ENCODE results near the gene SESTD1. TPM values are rescaled to one million over a fixed set of nuclear protein-coding genes. Genes with fewer than 3 reads are reported as not detected.

Gene SESTD1
- total RNA-seq (2012; rRNA removed), result 11.1 and 12.7 TPM in 2 replicates
- polyA plus RNA-seq (2012; rRNA removed), result 8.4 and 11.9 TPM in 2 replicates
- 4.1 and 7.3 TPM in 2 replicates for polyA plus RNA-seq (2012; cell fraction: cytosol; rRNA removed)
- 3.4 and 12.1 TPM in 2 replicates for polyA plus RNA-seq (2012; cell fraction: nucleus; rRNA removed; ENCODE audit: low replicate concordance)
- Bru-seq, nascent RNA, result percentile 70 among the genes with signal in this experiment
- BruChase-seq, experiment 1, labeled RNA remaining after a 6-hour chase, result percentile 54 among the genes with signal in this experiment
- BruChase-seq, experiment 2, labeled RNA remaining after a 2-hour chase, result percentile 64 among the genes with signal in this experiment
- long read RNA-seq, full-length matches to known transcripts, result 26 of 32 reads
- long read RNA-seq, partial matches to known transcripts, result 2 of 32 reads
- long read RNA-seq, other reads (novel, unspliced or antisense), result 4 of 32 reads

GRCh38 chr2:179264368-179265081 is at the start of gene SESTD1:
TSS of gene SESTD1 (minus strand) at chr2:179264832. CDS start at chr2:179191841, 72,991 bp downstream.
- Histone ChIP-seq H4K20me1 (ENCODE audit: insufficient read depth, low read length) (no peaks in the 10 kb centered on the region; the same call in 1 of the 2 replicates), H3K9me3 (ENCODE audit: control insufficient read depth, insufficient read depth, low read length) (no peaks in the 10 kb centered on the region), H4K5ac (ENCODE audit: low read depth, low read length) (peak within 1 kb of the TSS; percentile 91), H3K9me1 (ENCODE audit: insufficient read depth, low read length) (no peaks in the 10 kb centered on the region), H3K79me1 (ENCODE audit: low read depth in 1 of 2, low read length in 2 of 2) (peaks cover 3 to 15% of the 10 kb centered on the region in 2 experiments; a peak in 3 of 4 replicates), H3K4me1 (ENCODE audit: control insufficient read depth, insufficient read depth, low read length) (peaks cover 2% of the 10 kb centered on the region), H2BK20ac (ENCODE audit: low read depth, low read length) (peak within 1 kb of the TSS; percentile 8), H3K23ac (ENCODE audit: low read depth, low read length) (peak within 1 kb of the TSS; percentile 82), H3K27me3 (ENCODE audit: control insufficient read depth, insufficient read depth, low read length) (no peaks in the 10 kb centered on the region), H4K91ac (ENCODE audit: insufficient read depth, low read depth, low read length) (no peak within 1 kb of the TSS), H2AK5ac (ENCODE audit: low read depth, low read length) (peak within 1 kb of the TSS; percentile 31; the same call in 1 of the 2 replicates), H3K9ac (ENCODE audit: low read depth, low read length) (peak within 1 kb of the TSS; percentile 82), H2AFZ (replicated peaks; ENCODE audit: low read length, poor library complexity) (peak within 1 kb of the TSS; percentile 93), H3K4ac (ENCODE audit: low read depth, low read length) (peak within 1 kb of the TSS; percentile 91), H2BK15ac (ENCODE audit: low read depth, low read length) (peak within 1 kb of the TSS; percentile 37; the same call in 2 of the 3 replicates), H3K56ac (ENCODE audit: extremely low read depth, insufficient read depth, low read length) (no peak within 1 kb of the TSS), H3K14ac (replicated peaks; ENCODE audit: low read depth, low read length) (peak within 1 kb of the TSS; percentile 94), H3K4me2 (ENCODE audit: low read depth, low read length) (peak within 1 kb of the TSS; percentile 98), H2BK120ac (ENCODE audit: low read depth, low read length) (peak within 1 kb of the TSS; percentile 79), H3K36me3 (ENCODE audit: control insufficient read depth, insufficient read depth, low read length) (no peaks in the 10 kb centered on the region), H3K4me3 (ENCODE audit: insufficient read depth, low read depth, low read length) (peak within 1 kb of the TSS; percentile 95), H3K18ac (ENCODE audit: low read depth, low read length) (peak within 1 kb of the TSS; percentile 71), H4K8ac (ENCODE audit: low read depth in 2 of 2, low read length in 2 of 2) (peak within 1 kb of the TSS; percentile 26 to 94; a peak in 3 of 4 replicates), H3K27ac (ENCODE audit: insufficient read depth, low read length) (peak within 1 kb of the TSS; percentile 50), H2BK5ac (ENCODE audit: low read depth, low read length, poor library complexity, severe bottlenecking) (peak within 1 kb of the TSS; percentile 53), H2AK9ac (replicated peaks; ENCODE audit: low read depth, low read length, poor library complexity) (peak within 1 kb of the TSS; percentile 95)
- dilution Hi-C loops (cut with HindIII; ENCODE audit: low sequenced_read_pairs, unreplicated experiment) (no loop called here), in situ Hi-C loops (cut with MboI; ENCODE audit: low sequenced_read_pairs) (no loop called here), intact Hi-C loops (cut with micrococcal nuclease) (loop anchor here (5.0 kb wide), 1 partner anchor 78 kb away; no protein-coding TSS in a partner anchor)
- peak; percentile 82 for ATAC-seq (ENCODE audit: low read depth)
- peak; percentile 7 for DNase-seq
- POLR2A ChIA-PET (ENCODE audit: unreplicated experiment), result no interaction called here
- no TSS peak for BruUV-seq (replicated peaks)
- CTCF ChIA-PET, result no interaction called here
- WGBS, 2 experiments (ENCODE audit: extremely low coverage in 2 of 2, insufficient read length in 1 of 2), result 0% methylated on average over 24 of the region's 96 CpGs; no CpG with 5 or more reads in 1 of the 2 experiments
- TF ChIP-seq CTCF (conservative IDR thresholded peaks at IDR 0.05; ENCODE audit: low read depth, low read length) (no peak), RAD21 (IDR thresholded peaks at IDR 0.05; ENCODE audit: low read length) (no peak), MAFK (IDR thresholded peaks at IDR 0.05; ENCODE audit: low read depth, low read length) (no peak), USF2 (IDR thresholded peaks at IDR 0.05; ENCODE audit: low read depth, low read length) (no peak), MAZ (IDR thresholded peaks at IDR 0.05; ENCODE audit: borderline replicate concordance, low read depth, low read length) (no peak), BHLHE40 (IDR thresholded peaks at IDR 0.05; ENCODE audit: low read depth, low read length) (no peak), CHD1 (IDR thresholded peaks at IDR 0.05; ENCODE audit: low read depth, low read length) (no peak), CEBPB (IDR thresholded peaks at IDR 0.05; ENCODE audit: low read depth, low read length) (no peak), FOS (IDR thresholded peaks at IDR 0.05; ENCODE audit: low read depth, low read length) (no peak), NFE2L2 (IDR thresholded peaks at IDR 0.05; ENCODE audit: low read depth, low read length) (no peak), POLR2A (IDR thresholded peaks at IDR 0.05; ENCODE audit: low read depth, low read length) (no peak), RFX5 (IDR thresholded peaks at IDR 0.05; ENCODE audit: low read depth, low read length) (no peak), ELK1 (IDR thresholded peaks at IDR 0.05; ENCODE audit: borderline replicate concordance, low read depth, low read length) (no peak)
